ENCODE measurements around the gene TAS2R30.

DNA sequence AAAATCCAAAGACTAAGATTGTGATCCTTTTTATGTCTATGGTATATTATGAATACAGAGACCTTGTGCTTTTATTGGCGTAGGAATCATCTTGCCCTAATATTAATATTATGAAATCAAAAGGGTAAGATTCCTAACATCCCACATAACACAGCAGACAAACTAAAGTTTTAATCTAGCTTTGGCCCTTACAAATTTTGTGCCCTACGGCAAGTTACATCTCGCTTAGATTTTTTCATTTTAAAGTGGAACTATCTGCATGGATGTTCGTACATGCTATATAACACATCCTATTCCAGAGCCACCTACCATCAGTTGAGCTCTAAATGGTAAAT lies 36.3 kb upstream of the TAS2R30 start:
- TF ChIP-seq SMC3 (conservative IDR thresholded peaks at IDR 0.05; ENCODE audit: poor library complexity) (no peak), POLR2AphosphoS5 (IDR thresholded peaks at IDR 0.05) (no peak), EZH2 (IDR thresholded peaks at IDR 0.05; ENCODE audit: borderline replicate concordance, insufficient read depth, low read length, poor library complexity, severe bottlenecking) (no peak), MXI1 (conservative IDR thresholded peaks at IDR 0.05; ENCODE audit: poor library complexity, severe bottlenecking) (no peak), EP300 (conservative IDR thresholded peaks at IDR 0.05; ENCODE audit: poor library complexity, severe bottlenecking) (no peak), RAD21 (conservative IDR thresholded peaks at IDR 0.05) (no peak), TAF1 (IDR thresholded peaks at IDR 0.05; ENCODE audit: low read depth) (no peak)
- TF ChIP-seq, protein P1, sequence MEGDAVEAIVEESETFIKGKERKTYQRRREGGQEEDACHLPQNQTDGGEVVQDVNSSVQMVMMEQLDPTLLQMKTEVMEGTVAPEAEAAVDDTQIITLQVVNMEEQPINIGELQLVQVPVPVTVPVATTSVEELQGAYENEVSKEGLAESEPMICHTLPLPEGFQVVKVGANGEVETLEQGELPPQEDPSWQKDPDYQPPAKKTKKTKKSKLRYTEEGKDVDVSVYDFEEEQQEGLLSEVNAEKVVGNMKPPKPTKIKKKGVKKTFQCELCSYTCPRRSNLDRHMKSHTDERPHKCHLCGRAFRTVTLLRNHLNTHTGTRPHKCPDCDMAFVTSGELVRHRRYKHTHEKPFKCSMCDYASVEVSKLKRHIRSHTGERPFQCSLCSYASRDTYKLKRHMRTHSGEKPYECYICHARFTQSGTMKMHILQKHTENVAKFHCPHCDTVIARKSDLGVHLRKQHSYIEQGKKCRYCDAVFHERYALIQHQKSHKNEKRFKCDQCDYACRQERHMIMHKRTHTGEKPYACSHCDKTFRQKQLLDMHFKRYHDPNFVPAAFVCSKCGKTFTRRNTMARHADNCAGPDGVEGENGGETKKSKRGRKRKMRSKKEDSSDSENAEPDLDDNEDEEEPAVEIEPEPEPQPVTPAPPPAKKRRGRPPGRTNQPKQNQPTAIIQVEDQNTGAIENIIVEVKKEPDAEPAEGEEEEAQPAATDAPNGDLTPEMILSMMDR (IDR thresholded peaks at IDR 0.05; ENCODE audit: poor library complexity, severe bottlenecking) = no peak
- TF ChIP-seq, protein P2, sequence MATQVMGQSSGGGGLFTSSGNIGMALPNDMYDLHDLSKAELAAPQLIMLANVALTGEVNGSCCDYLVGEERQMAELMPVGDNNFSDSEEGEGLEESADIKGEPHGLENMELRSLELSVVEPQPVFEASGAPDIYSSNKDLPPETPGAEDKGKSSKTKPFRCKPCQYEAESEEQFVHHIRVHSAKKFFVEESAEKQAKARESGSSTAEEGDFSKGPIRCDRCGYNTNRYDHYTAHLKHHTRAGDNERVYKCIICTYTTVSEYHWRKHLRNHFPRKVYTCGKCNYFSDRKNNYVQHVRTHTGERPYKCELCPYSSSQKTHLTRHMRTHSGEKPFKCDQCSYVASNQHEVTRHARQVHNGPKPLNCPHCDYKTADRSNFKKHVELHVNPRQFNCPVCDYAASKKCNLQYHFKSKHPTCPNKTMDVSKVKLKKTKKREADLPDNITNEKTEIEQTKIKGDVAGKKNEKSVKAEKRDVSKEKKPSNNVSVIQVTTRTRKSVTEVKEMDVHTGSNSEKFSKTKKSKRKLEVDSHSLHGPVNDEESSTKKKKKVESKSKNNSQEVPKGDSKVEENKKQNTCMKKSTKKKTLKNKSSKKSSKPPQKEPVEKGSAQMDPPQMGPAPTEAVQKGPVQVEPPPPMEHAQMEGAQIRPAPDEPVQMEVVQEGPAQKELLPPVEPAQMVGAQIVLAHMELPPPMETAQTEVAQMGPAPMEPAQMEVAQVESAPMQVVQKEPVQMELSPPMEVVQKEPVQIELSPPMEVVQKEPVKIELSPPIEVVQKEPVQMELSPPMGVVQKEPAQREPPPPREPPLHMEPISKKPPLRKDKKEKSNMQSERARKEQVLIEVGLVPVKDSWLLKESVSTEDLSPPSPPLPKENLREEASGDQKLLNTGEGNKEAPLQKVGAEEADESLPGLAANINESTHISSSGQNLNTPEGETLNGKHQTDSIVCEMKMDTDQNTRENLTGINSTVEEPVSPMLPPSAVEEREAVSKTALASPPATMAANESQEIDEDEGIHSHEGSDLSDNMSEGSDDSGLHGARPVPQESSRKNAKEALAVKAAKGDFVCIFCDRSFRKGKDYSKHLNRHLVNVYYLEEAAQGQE (IDR thresholded peaks at IDR 0.05; ENCODE audit: borderline replicate concordance) = no peak
